ENCODE results near the gene TFIP11.

Gene TFIP11

GRCh38 chr22:26444777-26445176 is 67.5 kb downstream of the TFIP11 start:
- TF ChIP-seq MYC (IDR thresholded peaks at IDR 0.05; ENCODE audit: low read depth, low read length): no peak
- no peak for TF ChIP-seq MAX (IDR thresholded peaks at IDR 0.05; ENCODE audit: low read depth, low read length)
- no peak for TF ChIP-seq POLR2A (IDR thresholded peaks at IDR 0.05; ENCODE audit: extremely low read depth, insufficient read length)
- TF ChIP-seq CTCF (IDR thresholded peaks at IDR 0.05; ENCODE audit: low read depth, low read length): no peak
- no peak overlapping the region for H3K4me3 ChIP-seq (ENCODE audit: low read depth, low read length)
- DNase-seq (ENCODE audit: low read depth): no peak

- H3K4me3 ChIP-seq (ENCODE audit: low read depth, low read length): no peak overlapping the region
- no peak for DNase-seq (ENCODE audit: low read depth)
- no peak for TF ChIP-seq CTCF (IDR thresholded peaks at IDR 0.05; ENCODE audit: low read depth, low read length)
- no peak for TF ChIP-seq MYC (IDR thresholded peaks at IDR 0.05; ENCODE audit: low read depth, low read length)
- TF ChIP-seq POLR2A (IDR thresholded peaks at IDR 0.05; ENCODE audit: extremely low read depth, insufficient read length): no peak
- TF ChIP-seq MAX (IDR thresholded peaks at IDR 0.05; ENCODE audit: low read depth, low read length): no peak
These were observed 68.2 kb downstream of the TFIP11 start for GRCh38 chr22:26443901-26444690.

GRCh38 chr22:26442086-26442756 is 70.1 kb downstream of the TFIP11 start:
- no peak overlapping the region for H3K4me3 ChIP-seq (ENCODE audit: low read depth, low read length)
- no peak for DNase-seq (ENCODE audit: low read depth)
- no peak for TF ChIP-seq POLR2A (IDR thresholded peaks at IDR 0.05; ENCODE audit: extremely low read depth, insufficient read length)
- no peak for TF ChIP-seq CTCF (IDR thresholded peaks at IDR 0.05; ENCODE audit: low read depth, low read length)
- TF ChIP-seq MYC (IDR thresholded peaks at IDR 0.05; ENCODE audit: low read depth, low read length): no peak
- no peak for TF ChIP-seq MAX (IDR thresholded peaks at IDR 0.05; ENCODE audit: low read depth, low read length)

All from NB4 (cell line).